ENCODE results near the gene SYNDIG1L.
"Not testable (repeated sequence)": the region's sequence is repeated elsewhere in the genome, so short reads cannot be mapped to it uniquely, and the experiment has no call there.

SYNDIG1L gene

DNA sequence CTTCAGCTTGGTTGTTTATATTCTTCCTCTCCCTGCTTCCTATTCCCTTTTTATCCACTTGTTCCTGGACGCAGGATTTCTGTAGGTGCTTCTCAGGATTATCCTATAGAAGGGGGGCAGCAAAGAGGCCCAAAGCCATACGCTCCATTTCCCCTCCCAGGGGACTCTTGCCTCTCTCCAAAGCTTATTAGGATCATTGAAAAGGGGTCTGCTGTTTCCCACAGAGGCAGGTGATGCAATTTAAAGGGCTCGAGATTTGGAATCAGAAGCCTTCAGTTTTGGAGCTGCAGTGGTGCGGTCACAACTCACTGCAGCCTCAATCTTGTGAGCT lies 31.5 kb upstream of the SYNDIG1L start:
- Histone ChIP-seq H3K27me3 (ENCODE audit: control insufficient read depth, insufficient read depth, low read length) (no peaks in the 10 kb centered on the region), H3K36me3 (ENCODE audit: control insufficient read depth, insufficient read depth, low read length) (no peaks in the 10 kb centered on the region), H3K4me3 (ENCODE audit: low read depth, low read length) (no peak overlapping the region), H3K9me3 (ENCODE audit: control insufficient read depth, insufficient read depth, low read length) (no peaks in the 10 kb centered on the region), H3K4me1 (ENCODE audit: control insufficient read depth, insufficient read depth, low read length) (no peaks in the 10 kb centered on the region), H3K9ac (ENCODE audit: low read depth, low read length) (no peak overlapping the region)

DNA sequence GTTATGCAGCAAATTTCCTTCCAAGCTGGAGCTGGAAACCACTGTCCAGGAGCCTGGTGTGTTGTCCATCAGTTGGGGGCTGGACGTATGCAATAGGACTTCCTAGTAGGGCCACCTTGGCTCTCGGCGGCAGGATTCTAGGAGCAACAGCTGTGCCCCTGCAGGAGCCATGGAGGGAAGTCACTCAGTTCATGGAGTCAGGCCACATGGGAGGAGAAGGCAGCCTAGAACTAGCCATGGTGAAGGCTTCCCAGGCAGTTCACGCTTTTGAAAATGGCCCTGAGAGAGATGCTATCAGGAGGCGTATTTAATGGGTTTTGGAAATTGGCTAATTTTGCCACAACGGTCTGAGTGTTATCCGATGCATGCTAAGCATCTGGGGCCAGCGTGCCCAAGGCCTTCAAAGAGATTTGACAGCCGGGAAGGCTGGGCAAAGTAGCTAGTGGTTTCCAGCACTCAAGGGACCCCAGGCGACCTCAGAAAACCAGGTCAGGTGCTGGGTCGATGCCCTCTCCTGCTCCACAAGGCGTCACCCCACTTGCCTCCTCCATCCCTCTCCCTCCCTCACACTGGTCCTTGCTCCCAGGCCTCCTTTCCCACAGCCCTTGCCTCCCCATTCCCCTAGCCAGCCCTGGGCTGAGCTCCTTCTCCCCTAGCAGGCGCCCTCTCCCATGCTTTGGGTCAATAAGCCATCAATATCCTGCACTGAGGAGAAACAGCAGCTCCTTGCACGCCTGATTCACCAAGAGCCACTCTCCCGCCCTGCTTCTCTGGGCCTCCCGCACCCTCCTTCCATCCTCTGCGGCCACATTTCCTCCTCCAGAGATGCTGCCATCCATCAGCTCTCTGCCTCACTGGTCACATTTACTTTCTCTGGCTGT lies 30.9 kb upstream of the SYNDIG1L start:
- H3K4me1 ChIP-seq (ENCODE audit: control insufficient read depth, insufficient read depth, low read length): no peaks in the 10 kb centered on the region
- no peak overlapping the region for H3K9ac ChIP-seq (ENCODE audit: low read depth, low read length)
- H3K9me3 ChIP-seq (ENCODE audit: control insufficient read depth, insufficient read depth, low read length): no peaks in the 10 kb centered on the region
- no peak overlapping the region for H3K4me3 ChIP-seq (ENCODE audit: low read depth, low read length)
- no peaks in the 10 kb centered on the region for H3K27me3 ChIP-seq (ENCODE audit: control insufficient read depth, insufficient read depth, low read length)
- no peaks in the 10 kb centered on the region for H3K36me3 ChIP-seq (ENCODE audit: control insufficient read depth, insufficient read depth, low read length)

DNA sequence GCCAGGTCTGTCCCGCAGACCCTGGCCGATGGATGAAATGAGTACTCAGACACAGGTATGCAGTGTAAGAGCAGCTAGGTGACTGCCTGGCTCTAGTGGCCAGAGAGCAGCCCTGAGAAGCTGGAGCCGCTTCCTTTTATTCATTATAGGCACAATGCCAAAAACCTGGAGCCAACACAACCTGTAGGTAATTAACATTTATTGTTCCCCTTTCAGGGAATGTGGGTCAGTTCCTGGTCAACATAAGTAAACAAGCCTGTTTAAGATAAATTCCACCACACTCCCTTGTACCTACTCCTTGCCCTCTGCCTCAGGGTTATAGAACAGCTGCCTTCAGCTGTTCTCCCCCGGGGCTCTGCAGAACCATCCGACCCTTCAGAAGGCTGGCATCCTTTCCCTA lies 28.4 kb upstream of the SYNDIG1L start:
- H3K9ac ChIP-seq (ENCODE audit: low read depth, low read length); H3K27me3 ChIP-seq (ENCODE audit: control insufficient read depth, insufficient read depth, low read length); H3K4me3 ChIP-seq (ENCODE audit: low read depth, low read length); H3K4me1 ChIP-seq (ENCODE audit: control insufficient read depth, insufficient read depth, low read length); H3K36me3 ChIP-seq (ENCODE audit: control insufficient read depth, insufficient read depth, low read length); H3K9me3 ChIP-seq (ENCODE audit: control insufficient read depth, insufficient read depth, low read length): not testable (repeated sequence)

DNA sequence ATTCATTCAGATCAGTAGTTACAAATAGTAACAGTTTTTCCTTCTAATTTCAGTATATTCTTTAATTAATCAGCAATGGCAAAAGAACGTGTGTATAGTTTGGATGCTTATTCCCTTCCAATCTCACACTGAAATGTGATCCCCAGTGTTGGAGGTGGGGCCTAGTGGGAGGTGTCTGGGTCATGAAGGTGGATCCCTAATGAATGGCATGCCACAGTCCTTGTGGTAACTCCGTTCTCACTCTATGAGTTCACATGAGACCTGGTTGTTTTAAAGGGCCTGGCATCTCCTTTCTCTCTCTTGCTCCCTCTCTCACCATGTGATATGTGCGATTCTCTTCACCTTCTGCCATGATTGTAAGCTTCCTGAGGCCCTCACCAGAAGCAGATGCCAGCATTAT lies 18.9 kb upstream of the SYNDIG1L start:
- H3K9me3 ChIP-seq (ENCODE audit: control insufficient read depth, insufficient read depth, low read length): no peaks in the 10 kb centered on the region
- H3K4me1 ChIP-seq (ENCODE audit: control insufficient read depth, insufficient read depth, low read length): no peaks in the 10 kb centered on the region
- H3K4me3 ChIP-seq (ENCODE audit: low read depth, low read length): no peak overlapping the region
- no peak overlapping the region for H3K9ac ChIP-seq (ENCODE audit: low read depth, low read length)
- H3K36me3 ChIP-seq (ENCODE audit: control insufficient read depth, insufficient read depth, low read length): no peaks in the 10 kb centered on the region
- H3K27me3 ChIP-seq (ENCODE audit: control insufficient read depth, insufficient read depth, low read length): no peaks in the 10 kb centered on the region

DNA sequence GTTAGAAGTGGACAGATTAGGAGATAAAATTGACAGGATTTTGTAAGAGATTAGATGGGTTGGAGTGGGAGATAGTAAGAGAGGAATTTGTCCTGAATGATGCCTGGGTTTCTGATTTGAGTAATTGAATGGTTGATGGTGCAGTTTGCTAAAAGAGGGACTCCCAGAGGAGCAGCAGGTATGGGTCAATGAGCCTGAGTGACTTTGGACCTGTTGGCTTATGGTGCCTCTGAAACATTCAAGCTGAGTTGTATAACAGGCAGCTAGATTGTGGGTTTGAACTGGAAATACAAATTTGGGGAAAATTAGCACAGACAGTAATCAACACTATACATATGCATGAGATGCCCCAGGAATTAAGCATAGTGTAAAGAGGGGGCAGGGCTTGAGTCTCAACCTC lies 16.7 kb upstream of the SYNDIG1L start:
- no peak overlapping the region for H3K9ac ChIP-seq (ENCODE audit: low read depth, low read length)
- no peaks in the 10 kb centered on the region for H3K4me1 ChIP-seq (ENCODE audit: control insufficient read depth, insufficient read depth, low read length)
- H3K27me3 ChIP-seq (ENCODE audit: control insufficient read depth, insufficient read depth, low read length): no peaks in the 10 kb centered on the region
- no peak overlapping the region for H3K4me3 ChIP-seq (ENCODE audit: low read depth, low read length)
- no peaks in the 10 kb centered on the region for H3K36me3 ChIP-seq (ENCODE audit: control insufficient read depth, insufficient read depth, low read length)
- no peaks in the 10 kb centered on the region for H3K9me3 ChIP-seq (ENCODE audit: control insufficient read depth, insufficient read depth, low read length)

- Histone ChIP-seq H3K9ac (ENCODE audit: low read depth, low read length) (no peak overlapping the region), H3K4me1 (ENCODE audit: control insufficient read depth, insufficient read depth, low read length) (no peaks in the 10 kb centered on the region), H3K4me3 (ENCODE audit: low read depth, low read length) (no peak overlapping the region), H3K36me3 (ENCODE audit: control insufficient read depth, insufficient read depth, low read length) (no peaks in the 10 kb centered on the region), H3K27me3 (ENCODE audit: control insufficient read depth, insufficient read depth, low read length) (no peaks in the 10 kb centered on the region), H3K9me3 (ENCODE audit: control insufficient read depth, insufficient read depth, low read length) (no peaks in the 10 kb centered on the region)
Observed at GRCh38 chr14:74441113-74441512, 15.1 kb upstream of the SYNDIG1L start.

DNA sequence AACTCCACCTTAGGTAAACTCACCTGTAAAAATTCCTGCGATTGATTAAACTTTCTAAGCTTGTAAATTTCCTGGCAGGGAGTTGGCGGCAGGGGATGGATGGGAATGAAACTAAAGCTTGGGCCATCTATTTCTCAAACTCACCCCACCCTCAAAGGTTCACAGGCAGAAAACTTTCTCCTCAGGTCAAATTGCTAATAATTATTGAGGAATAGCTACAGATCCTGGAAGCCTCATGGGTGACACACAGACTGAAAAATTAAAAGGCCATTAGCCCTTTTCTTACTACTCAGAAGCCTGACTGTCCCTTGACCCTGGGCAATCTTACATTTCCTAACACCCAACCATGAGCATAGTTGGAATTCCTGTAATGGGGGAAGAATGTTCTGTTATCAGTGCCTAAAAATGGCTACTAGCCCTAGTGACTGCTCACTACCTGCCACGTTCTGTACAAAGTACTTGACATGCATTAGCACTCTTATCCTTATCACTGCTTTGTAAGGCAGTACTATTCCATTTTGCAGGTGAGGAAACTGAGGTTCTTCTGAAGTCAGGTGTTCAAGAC lies 12.4 kb upstream of the SYNDIG1L start:
- H3K27me3 ChIP-seq (ENCODE audit: control insufficient read depth, insufficient read depth, low read length): no peaks in the 10 kb centered on the region
- H3K9me3 ChIP-seq (ENCODE audit: control insufficient read depth, insufficient read depth, low read length): no peaks in the 10 kb centered on the region
- no peak overlapping the region for H3K4me3 ChIP-seq (ENCODE audit: low read depth, low read length)
- peaks cover 2% of the 10 kb centered on the region for H3K4me1 ChIP-seq (ENCODE audit: control insufficient read depth, insufficient read depth, low read length)
- no peaks in the 10 kb centered on the region for H3K36me3 ChIP-seq (ENCODE audit: control insufficient read depth, insufficient read depth, low read length)
- no peak overlapping the region for H3K9ac ChIP-seq (ENCODE audit: low read depth, low read length)

- peaks cover 2% of the 10 kb centered on the region for H3K4me1 ChIP-seq (ENCODE audit: control insufficient read depth, insufficient read depth, low read length)
- no peak overlapping the region for H3K9ac ChIP-seq (ENCODE audit: low read depth, low read length)
- H3K36me3 ChIP-seq (ENCODE audit: control insufficient read depth, insufficient read depth, low read length): no peaks in the 10 kb centered on the region
- H3K27me3 ChIP-seq (ENCODE audit: control insufficient read depth, insufficient read depth, low read length): no peaks in the 10 kb centered on the region
- no peaks in the 10 kb centered on the region for H3K9me3 ChIP-seq (ENCODE audit: control insufficient read depth, insufficient read depth, low read length)
- no peak overlapping the region for H3K4me3 ChIP-seq (ENCODE audit: low read depth, low read length)
Observed at GRCh38 chr14:74437496-74438053, 11.6 kb upstream of the SYNDIG1L start.

DNA sequence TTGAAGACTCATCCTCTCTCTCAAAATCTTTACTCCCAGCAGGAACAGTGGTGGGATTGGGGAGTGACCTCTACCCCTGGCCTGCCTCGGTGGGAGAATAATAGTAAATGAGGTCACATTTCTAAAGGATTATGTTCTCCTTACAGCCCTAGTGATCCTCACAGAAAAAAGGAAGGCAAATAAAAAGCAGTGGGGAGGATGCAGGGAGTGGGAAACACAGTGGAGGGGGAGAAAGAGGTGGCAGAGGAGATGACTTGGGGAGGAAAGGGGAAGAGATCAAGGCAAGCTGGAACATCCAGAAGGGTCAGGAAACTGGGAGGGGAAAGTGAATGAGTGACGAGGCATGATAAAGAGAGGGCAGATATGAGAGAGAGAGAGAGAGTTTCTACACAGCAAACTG lies 8.3 kb upstream of the SYNDIG1L start:
- Histone ChIP-seq H3K4me3 (ENCODE audit: low read depth, low read length) (no peak overlapping the region), H3K27me3 (ENCODE audit: control insufficient read depth, insufficient read depth, low read length) (no peaks in the 10 kb centered on the region), H3K9me3 (ENCODE audit: control insufficient read depth, insufficient read depth, low read length) (no peaks in the 10 kb centered on the region), H3K9ac (ENCODE audit: low read depth, low read length) (no peak overlapping the region), H3K4me1 (ENCODE audit: control insufficient read depth, insufficient read depth, low read length) (peaks cover 11% of the 10 kb centered on the region), H3K36me3 (ENCODE audit: control insufficient read depth, insufficient read depth, low read length) (no peaks in the 10 kb centered on the region)

GRCh38 chr14:74429991-74430390 lies 4.0 kb upstream of the SYNDIG1L start:
- no peaks in the 10 kb centered on the region for H3K9me3 ChIP-seq (ENCODE audit: control insufficient read depth, insufficient read depth, low read length)
- no peak overlapping the region for H3K4me3 ChIP-seq (ENCODE audit: low read depth, low read length)
- no peak overlapping the region for H3K9ac ChIP-seq (ENCODE audit: low read depth, low read length)
- no peaks in the 10 kb centered on the region for H3K36me3 ChIP-seq (ENCODE audit: control insufficient read depth, insufficient read depth, low read length)
- H3K4me1 ChIP-seq (ENCODE audit: control insufficient read depth, insufficient read depth, low read length): peaks cover 26% of the 10 kb centered on the region
- H3K27me3 ChIP-seq (ENCODE audit: control insufficient read depth, insufficient read depth, low read length): peaks cover 5% of the 10 kb centered on the region

DNA sequence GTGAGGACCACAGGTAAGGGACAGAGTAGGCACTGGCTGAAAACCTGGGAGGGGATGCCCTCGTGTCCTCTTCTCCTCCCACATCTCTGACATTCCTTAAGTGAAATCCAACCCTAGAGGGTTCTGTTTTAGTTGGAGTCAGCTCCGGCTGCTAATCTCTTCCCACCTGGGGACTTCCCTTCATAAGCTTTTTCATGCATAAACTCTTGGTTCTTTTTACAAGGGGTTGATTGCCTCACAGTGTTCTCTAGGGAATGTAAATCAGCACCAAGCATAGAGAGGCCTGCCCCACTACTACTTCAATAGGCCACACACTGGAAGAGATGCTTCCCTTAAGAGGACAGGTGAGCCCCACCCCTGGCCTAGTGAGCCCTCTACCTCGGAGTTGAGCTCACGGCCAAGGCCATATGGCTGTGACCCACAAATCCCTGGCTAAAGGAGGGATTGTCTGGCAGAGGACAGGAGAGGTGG lies 3.2 kb upstream of the SYNDIG1L start:
- H3K27me3 ChIP-seq (ENCODE audit: control insufficient read depth, insufficient read depth, low read length): peaks cover 13% of the 10 kb centered on the region
- no peaks in the 10 kb centered on the region for H3K9me3 ChIP-seq (ENCODE audit: control insufficient read depth, insufficient read depth, low read length)
- H3K4me3 ChIP-seq (ENCODE audit: low read depth, low read length): no peak overlapping the region
- H3K36me3 ChIP-seq (ENCODE audit: control insufficient read depth, insufficient read depth, low read length): no peaks in the 10 kb centered on the region
- H3K9ac ChIP-seq (ENCODE audit: low read depth, low read length): no peak overlapping the region
- H3K4me1 ChIP-seq (ENCODE audit: control insufficient read depth, insufficient read depth, low read length): peaks cover 28% of the 10 kb centered on the region

GRCh38 chr14:74427651-74428050 lies 1.6 kb upstream of the SYNDIG1L start:
- Histone ChIP-seq H3K9ac (ENCODE audit: low read depth, low read length) (no peak overlapping the region), H3K36me3 (ENCODE audit: control insufficient read depth, insufficient read depth, low read length) (no peaks in the 10 kb centered on the region), H3K9me3 (ENCODE audit: control insufficient read depth, insufficient read depth, low read length) (no peaks in the 10 kb centered on the region), H3K4me3 (ENCODE audit: low read depth, low read length) (no peak overlapping the region), H3K4me1 (ENCODE audit: control insufficient read depth, insufficient read depth, low read length) (peaks cover 26% of the 10 kb centered on the region), H3K27me3 (ENCODE audit: control insufficient read depth, insufficient read depth, low read length) (peaks cover 13% of the 10 kb centered on the region)

Data from iPS-15b (cell line).